22Rv1 (cell line): ENCODE measurements around the gene PASK.

Experiments
- H3K27ac ChIP-seq: fragments of 450-650 bp; 2 replicates; pipeline ENCODE4 v1.5.1; 2017
- CTCF ChIP-seq: fragments of 450-650 bp; IDR thresholded peaks from 2 replicates; pipeline ENCODE4 v1.5.1; 2017; ENCODE audit warnings: mild to moderate bottlenecking
- ZFX ChIP-seq: fragments of 450-650 bp; IDR thresholded peaks from 2 replicates; pipeline ENCODE4 v1.6.1; 2017; ENCODE audit warnings: antibody characterized with exemption, borderline replicate concordance

PASK gene

GRCh38 chr2:241070811-241071676, 78.2 kb downstream of the PASK start:
- peak overlapping the region; percentile 40 for H3K27ac ChIP-seq
- TF ChIP-seq CTCF (no peak), ZFX (no peak)

GRCh38 chr2:241070361-241070760, 78.9 kb downstream of the PASK start:
- TF ChIP-seq CTCF (no peak), ZFX (no peak)
- peak overlapping the region; percentile 40 for H3K27ac ChIP-seq

- H3K27ac ChIP-seq = peak overlapping the region; percentile 40; the same call in 1 of the 2 replicates
- TF ChIP-seq CTCF (no peak), ZFX (no peak)
These were observed 79.4 kb downstream of the PASK start for GRCh38 chr2:241069821-241070281.

- no peak for TF ChIP-seq ZFX
- TF ChIP-seq CTCF = no peak
- peak overlapping the region; percentile 40; the same call in 1 of the 2 replicates for H3K27ac ChIP-seq
These were observed 80.1 kb downstream of the PASK start for GRCh38 chr2:241068942-241069810.

- H3K27ac ChIP-seq = no peak overlapping the region
- TF ChIP-seq ZFX (no peak), CTCF (no peak)
These were observed 80.9 kb downstream of the PASK start for GRCh38 chr2:241068136-241068941.

GRCh38 chr2:241067501-241068135, 81.7 kb downstream of the PASK start:
- no peak for TF ChIP-seq CTCF
- H3K27ac ChIP-seq = no peak overlapping the region
